ENCODE data around the gene SEPTIN1.

SEPTIN1 gene, protein sequence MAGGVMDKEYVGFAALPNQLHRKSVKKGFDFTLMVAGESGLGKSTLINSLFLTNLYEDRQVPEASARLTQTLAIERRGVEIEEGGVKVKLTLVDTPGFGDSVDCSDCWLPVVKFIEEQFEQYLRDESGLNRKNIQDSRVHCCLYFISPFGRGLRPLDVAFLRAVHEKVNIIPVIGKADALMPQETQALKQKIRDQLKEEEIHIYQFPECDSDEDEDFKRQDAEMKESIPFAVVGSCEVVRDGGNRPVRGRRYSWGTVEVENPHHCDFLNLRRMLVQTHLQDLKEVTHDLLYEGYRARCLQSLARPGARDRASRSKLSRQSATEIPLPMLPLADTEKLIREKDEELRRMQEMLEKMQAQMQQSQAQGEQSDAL

DNA sequence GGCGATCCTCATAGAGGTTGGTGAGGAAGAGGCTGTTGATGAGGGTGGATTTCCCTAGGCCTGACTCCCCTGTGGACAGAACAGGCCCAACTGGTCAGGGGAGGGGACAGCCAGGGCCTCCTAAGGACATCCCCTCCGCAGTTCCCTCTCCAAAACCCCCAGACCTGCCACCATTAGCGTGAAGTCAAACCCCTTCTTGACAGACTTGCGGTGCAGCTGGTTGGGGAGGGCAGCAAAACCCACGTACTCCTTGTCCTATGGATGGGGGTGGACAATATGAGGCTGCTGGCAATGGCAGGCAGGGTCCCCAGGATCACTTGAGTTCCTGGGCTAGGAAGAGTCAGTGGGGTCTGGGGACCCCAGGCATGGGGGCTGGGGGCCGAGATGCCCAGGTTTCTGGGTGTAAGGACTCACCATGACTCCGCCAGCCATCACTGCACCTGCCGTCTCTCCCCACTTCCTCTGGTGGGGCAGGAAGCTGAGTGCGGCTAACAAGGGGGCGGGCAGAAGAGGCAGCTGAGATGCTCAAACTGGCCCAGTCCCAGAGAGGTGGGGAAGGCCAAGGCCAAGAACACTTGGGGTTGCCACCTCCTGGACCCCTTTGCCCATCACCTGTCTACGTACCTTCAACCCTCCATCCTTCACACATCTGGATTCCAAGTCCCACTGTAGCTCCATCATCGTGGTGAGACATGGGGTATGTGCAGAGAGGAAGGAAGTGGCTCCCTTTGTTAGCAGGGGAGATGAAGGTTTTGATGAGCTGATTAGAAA is at the start of gene SEPTIN1:
Gene SEPTIN1, minus strand, starts transcription at position 451 of the 771 bp plus-strand sequence. Its CDS starts 19 bp downstream, at position 432.
- peak; percentile 92 for DNase-seq

DNA sequence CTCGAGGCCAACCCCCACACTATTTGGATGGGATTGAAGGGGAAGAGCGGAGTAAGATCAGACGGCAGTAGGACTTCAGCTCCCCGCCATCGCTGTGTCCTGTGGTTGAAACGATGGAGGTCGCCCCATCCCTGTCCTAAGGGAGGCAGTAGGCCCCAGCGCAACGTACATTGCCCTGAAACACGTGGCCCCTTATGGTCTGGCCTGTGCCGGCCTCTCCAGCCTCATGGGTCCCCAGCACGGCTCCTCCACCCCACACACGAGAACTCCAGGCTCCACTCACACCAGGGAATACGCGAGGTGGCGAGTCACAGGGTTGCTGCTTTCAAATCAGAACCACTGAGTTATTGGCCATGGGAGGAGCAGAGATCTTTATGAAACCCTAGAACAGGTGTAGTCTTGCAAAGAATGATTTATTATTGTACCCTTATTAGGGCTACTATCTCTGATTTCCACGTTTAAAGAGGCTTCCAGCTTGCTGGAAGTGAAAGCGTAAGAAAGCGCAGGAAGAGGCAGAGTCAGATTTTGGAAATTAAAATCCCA is 48.1 kb upstream of the SEPTIN1 start:
- no peak for DNase-seq

DNA sequence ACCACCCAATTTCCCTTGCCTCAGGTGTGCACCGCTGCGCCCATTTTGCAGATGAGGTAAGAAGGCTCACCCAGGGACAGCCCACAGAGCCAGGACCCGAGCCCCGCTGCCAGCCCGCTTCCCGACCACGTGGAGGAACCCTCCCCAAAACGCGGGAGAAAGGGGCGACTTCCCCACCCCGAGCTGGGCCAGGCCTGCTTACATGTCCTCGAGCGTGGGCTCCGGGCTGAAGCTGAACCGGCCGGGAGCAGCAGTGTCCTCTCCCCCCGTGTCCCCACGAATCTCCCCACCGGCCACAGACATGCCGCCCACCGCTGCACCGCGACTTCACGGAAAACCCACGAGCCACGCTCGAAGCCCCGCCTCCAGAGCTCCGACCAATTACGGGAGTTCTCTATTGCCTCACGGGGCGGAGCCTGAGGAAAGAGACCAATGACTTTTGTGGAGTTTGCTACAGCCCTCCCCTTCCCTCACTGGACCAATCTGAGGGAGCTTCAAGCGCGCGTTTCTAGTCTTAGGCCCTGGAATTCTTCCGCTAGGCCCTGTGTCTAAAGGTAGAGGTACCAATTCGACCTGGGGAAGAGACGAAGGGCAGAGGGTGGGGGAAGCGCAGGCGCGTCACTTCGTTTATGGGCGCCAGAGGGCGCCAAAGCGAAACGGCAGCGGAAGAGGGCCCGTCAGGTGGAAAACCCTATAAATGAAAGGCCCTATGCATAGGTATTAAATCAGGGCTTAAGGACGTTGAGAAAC is 47.5 kb upstream of the SEPTIN1 start, which contains the start of gene DCTPP1:
Gene DCTPP1, minus strand, starts transcription at position 353 of the 750 bp plus-strand sequence. Its CDS starts 50 bp downstream, at position 303.
- DNase-seq, result peak; percentile 98

DNA sequence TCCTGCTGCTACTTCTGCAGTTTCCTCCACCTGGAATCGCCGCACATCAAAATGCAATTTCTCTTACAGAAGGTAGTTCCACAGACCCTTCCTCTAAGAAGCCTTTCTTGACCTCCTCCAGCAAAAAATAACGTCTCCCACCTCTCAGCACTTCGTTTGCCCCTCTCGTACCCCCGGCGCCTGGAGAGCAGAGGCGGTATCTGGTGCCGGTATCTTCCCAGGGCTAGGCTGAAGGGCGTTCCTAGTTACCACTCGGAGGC is 47.0 kb upstream of the SEPTIN1 start:
- no peak for DNase-seq

DNA sequence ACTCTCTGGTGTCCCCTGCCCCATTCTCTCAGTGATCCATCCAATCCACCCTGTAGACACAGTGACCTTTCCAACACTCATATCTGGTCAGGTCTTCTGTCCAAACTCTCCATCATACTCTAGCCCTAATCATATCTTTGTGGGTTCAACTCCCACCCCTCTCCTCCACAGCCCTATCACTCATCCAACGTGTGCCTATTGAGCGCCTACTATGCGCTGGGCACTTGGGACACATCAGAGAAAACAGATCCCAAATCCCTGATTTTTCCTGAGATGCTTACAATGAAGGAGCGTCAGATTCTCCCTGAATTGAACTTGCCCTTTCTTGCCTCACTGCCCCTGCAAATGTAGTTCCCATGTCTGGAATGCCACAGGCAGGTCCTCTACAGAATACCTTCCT is 45.7 kb upstream of the SEPTIN1 start:
- no peak for DNase-seq

DNA sequence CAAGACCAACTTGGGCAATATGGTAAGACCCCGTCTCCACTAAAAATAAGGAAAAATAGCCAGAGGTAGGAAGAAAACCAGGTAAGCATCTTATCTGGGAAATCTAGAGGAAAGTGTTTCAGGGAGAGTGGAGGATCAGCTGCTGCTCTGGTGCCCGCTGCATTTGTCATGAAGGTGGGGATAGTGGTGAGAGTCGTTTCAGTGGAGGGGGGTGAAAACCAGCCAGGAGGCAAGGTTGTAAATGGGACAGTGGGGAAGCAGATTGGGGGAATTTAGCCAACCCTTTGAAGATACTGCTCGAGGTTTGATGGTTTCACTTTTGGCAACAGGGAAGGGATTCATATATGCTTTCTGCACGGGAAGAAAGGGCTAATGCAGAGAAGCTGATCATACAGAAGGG is 38.6 kb upstream of the SEPTIN1 start:
- no peak for DNase-seq

DNA sequence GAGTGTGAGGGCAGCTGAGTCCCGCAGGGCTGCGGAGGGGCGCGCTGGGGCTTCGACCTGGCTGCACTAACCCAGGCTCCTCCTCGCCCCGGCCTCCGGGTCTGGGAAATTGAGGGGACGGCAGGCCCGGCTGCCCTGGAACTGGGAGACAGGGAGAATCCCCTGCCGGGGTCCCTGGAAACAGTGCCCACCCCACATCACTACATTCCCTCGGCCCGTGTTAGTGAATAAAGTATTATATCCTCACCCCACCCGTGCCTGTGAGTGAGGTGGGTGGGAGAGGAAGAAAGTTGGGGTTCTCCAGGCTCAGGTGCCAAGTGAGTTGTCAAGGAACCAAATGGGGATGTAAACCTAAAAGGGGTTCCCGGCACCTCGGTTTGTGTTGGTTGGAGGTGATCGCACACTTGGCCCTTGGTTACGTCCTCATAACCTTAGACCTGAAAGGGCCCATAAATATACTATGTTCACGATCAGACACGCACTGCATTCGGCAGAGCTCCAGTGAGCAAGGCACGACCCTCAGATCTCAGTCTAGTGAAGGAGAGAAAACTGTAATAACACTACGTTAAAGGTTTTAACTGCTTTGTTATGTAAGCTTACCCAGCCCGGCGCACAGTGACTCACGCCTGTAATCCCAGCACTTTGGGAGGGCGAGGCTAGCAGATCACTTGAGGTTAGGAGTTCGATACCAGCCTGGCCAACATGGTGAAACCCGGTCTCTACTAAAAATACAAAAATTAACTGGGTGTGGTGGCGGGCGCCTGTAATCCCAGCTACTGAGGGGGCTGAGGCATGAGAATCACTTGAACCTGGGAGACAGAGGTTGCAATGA is 36.2 kb upstream of the SEPTIN1 start:
- no peak for DNase-seq

DNA sequence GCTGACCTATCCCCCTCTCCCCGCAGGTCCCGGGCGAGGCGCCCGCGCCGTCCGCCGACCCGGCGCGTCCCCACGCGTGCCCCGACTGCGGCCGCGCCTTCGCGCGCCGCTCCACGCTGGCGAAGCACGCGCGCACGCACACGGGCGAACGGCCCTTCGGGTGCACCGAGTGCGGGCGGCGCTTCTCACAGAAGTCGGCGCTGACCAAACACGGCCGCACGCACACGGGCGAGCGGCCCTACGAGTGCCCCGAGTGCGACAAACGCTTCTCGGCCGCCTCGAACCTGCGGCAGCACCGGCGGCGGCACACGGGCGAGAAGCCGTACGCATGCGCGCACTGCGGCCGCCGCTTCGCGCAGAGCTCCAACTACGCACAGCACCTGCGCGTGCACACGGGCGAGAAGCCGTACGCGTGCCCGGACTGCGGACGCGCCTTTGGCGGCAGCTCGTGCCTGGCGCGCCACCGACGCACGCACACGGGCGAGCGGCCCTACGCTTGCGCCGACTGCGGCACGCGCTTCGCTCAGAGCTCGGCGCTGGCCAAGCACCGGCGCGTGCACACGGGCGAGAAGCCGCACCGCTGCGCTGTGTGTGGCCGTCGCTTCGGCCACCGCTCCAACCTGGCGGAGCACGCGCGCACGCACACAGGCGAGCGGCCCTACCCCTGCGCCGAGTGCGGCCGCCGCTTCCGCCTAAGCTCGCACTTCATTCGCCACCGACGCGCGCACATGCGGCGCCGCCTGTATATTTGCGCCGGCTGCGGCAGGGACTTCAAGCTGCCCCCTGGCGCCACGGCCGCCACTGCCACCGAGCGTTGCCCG is 35.4 kb upstream of the SEPTIN1 start:
- peak; percentile 95 for DNase-seq

DNA sequence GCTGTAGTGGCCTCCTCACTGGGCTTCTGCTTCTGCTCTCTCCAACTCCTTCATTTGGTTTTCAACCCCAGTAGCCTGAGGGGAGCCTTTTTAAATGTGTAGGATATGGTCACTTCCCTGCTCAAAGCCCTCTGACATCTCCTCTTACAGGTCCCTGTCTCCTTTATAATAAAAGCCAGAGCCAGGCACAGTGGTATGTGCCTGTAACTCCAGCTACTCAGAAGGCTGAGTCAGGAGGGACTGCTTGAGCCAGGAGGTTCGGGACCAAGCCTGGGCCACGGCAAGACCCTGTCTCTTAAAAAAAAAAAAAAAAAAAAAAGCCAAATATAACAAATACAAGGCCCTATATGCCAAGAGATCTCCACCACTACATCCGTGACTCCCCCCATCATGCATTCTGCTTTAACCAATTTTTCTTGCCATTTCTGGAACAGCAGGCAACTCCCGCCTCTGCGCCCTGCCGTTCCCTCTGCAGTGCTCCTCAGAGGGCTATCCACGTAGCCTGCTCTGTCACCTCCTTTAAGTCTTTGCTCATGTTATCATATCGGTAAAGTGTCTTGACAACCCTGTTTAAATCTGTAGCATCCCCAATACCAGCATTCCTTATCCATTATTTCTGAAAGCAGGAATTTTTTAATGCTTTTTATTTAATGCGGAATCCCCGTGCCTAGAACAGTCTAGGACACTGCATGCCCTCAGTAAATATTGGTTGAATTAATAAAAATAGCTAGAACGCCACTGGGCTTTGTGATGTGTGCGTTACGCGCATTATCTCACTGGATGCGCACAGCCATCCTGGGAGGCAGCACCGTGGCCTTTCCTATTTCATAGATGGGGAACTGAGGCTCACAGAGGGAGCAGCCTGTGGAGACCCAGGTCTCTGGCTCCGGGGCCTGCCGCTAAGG is 34.5 kb upstream of the SEPTIN1 start:
- no peak for DNase-seq

DNA sequence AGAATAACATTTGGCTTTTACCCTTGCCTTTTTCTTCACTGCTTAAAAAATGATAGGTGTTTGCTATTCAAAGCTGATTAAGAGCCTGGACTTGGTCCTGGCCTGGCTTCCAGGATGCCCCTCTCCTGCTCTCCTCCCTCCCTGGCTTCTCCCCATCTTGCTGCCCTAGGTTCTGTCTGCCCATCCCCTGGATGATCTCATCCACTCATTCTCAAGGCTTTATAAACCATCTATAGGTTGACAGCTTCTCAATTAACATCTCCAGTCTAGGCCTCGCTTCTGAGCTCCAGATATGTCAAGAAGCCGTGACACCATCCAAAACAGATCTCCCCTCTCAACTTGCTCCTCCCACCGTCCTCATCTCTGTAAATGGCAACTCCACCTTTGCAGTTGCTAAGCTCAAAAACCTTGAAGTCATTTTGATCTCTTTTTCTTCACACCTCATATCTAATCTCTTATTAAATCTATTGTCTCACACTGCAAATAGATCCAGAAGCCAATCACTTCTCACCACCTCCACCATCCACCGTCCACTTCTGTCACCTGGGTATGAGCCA is 33.8 kb upstream of the SEPTIN1 start:
- no peak for DNase-seq

DNA sequence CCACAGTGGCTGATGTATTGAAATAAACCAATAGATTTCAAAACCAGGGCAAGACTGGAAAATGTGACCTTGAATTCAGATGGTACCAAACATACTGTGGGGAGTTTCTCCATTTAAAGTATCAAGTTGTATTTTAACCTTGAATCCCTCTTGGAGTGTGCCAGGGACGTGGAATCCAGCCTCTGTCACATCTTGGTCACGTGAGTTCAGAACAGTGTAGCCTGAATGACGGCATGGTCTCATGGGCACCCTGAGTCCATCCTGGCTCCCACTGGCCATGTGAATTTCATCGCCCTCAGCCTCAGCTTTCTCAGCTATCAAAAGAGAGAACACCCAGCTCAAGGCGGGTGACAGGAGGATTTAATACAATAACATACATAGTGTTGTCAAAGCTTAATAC is 31.8 kb upstream of the SEPTIN1 start:
- no peak for DNase-seq

DNA sequence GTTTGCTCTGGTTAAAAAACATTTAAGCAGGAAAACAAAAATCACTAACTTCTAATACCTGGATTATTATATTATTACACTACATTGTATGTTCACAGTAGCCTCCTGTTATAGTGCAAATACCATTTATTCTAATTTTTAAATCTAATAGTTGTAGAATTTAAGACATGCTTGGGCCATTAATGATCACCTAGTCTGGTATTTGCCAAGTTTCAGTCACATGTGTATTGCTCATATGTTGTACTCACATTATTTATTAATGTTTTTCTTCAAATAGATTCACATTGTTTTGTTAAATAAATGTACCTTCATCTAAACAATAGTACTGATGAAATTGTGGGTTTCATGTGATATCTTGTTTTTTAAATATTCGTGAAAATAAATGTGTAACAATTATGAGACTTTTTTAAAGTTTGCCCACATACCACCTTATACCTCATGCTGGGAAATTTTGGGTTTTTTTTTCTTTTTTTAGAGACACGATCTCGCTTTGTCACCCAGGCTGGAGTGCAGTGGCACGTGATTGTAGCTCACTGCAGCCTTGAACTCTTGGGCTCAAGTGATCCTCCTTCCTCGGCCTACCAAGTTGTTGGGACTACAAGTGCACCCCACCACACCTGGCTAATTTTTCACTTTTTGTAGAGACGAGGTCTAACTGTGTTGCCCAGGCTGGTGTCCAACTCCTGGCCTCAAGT is 30.9 kb upstream of the SEPTIN1 start:
- no peak for DNase-seq

DNA sequence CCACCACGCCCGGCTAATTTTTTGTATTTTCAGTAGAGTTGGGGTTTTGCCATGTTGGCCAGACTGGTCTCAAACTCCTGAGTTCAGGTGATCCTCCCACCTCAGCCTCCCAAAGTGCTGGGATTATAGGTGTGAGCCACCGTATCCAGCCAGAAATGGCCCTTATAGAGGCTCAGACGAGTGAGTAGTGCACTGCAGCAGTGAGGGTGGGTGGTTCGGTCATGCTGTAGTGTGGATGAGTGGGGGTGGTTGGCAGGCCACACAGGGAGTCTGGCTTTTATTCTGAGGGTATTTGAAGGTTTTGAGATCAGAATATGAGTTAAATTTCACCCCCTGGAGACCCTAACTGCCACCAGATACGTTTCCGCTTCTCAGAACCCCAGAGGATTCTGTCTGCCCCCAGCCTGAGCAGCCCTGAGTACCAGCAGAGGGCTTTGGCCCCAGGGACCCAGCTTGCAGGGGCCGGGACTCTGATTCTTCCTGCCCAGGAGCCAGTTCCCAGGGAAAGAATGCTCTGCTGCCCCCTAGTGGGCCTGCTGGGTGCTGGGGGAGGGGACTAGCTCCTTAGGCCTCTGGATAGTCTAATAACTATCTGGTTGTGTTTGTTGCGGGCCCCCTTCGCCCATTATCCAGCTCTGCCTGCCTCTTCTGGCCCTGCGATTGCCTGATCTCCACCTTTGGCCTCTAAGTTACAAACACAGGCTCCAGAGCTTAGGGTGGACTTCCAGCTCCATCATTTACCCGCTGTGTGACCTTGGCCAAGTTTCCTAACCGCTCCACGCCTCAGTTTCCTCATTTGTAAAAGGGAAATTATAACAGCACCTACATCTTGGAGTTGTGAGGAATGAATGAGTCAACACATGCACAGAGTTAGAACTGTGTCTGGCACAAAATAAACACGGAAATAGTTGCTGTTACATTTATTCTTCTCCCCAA is 27.0 kb upstream of the SEPTIN1 start:
- peak; percentile 98 for DNase-seq

DNA sequence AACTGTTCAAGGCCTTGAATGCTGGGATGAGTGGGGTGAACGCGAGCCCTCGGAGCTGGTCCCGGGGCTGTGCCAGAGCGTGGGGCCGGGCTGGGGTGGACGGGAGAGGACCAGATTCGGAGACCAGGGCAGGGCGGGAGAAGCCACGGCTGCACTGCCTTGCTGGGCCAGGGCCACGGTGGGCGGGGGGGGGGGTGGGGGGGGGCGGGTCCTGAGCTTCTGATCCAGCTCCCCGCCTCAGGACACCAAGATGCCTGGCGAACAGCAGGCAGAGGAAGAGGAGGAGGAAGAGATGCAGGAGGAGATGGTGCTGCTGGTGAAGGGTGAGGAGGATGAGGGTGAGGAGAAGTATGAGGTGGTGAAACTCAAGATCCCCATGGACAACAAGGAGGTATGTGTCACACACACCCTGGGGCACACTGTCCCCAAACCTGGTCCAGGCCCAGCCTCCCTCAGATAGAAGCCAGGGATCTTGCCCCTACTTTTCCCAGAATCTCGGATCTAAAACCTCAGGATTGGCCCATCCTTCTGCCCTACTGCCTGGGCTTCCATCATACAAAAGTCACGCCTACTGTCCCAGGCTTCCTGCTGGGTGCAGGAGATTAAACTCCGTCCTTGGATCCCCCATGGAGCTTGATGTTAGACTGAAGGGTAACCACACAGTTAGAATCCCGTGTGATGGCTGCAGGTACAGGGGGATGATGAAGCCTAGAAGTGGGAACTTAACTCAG is 25.6 kb upstream of the SEPTIN1 start:
- no peak for DNase-seq

DNA sequence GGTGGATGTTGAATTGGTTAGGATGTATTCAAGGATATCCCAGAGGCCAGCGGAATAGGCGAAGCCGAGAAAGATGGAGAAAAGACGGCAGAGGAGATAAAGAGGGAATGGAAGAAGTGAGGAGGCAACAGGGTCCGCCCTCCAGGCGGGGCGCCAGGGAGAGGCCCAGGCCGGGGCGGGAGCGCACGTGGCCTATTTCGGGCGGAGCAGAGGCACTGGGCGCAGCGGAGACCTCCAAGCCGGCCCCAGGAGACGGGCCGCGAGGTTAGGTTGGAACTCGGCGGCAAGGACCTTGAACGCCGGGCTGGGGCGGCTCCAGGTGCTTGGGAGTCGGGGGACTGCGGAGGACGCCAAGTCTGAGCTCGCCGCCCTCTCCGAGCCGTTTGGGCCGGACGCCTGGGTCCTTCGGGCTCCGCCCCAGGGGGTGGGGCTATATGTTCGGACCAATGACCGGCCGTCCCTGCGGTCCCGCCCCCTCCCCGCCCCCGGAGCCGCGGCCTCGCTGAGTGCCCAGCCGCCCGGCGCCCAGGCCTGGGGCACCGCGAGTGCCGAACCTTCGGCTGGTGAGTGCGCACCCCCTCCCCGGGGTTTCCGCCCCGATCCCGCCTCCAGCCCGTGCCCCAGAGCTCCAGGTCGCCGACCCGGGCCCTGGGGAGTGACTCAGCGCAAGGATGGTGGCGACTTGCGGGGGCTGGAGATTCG is 24.9 kb upstream of the SEPTIN1 start, which contains the start of gene ZNF771:
Gene ZNF771, plus strand, starts transcription at position 505 of the 702 bp plus-strand sequence. CDS start 448 bp downstream, outside the sequence.
- peak; percentile 97 for DNase-seq

DNA sequence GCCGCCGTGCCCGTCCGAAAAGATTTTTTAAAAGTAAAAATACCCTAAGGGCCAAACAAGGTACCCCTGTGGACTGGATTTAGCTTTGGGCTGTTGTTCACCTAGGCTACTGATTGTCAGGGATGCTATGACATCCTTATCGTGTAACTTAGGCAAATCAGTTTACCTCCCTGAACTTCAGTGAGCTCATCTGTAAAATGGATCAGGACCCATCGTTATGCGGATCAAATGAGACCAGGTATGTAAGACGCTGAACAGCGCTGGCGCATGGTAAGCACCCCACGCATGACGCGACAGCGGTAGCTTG is 24.4 kb upstream of the SEPTIN1 start:
- DNase-seq, result no peak
